IMR-90 (cell line): ENCODE data around the gene ARID3C. TPM values are rescaled to one million over a fixed set of nuclear protein-coding genes. Genes with fewer than 3 reads are reported as not detected.

ENCODE experiments used
- ATAC-seq: fragments of 200-7000 bp; cut with Tn5 transposase; 2 replicates; pipeline ENCODE4 v1.9.1; 2020; ENCODE audit warnings: low read depth, mild to moderate bottlenecking, moderate library complexity
- BruUV-seq: library from RNA; stranded (reverse); fragments of 400-500 nt; replicated peaks from 2 replicates; lab custom pipeline; 2021; lab: Mats Ljungman, UMichigan
- CTCF ChIA-PET: fragments of 300-600 bp; formaldehyde crosslinking; extraction: SDS; loops from one replicate; lab custom pipeline; 2021; ENCODE audit warnings: antibody characterized with exemption; lab: Yijun Ruan, JAX
- POLR2A ChIA-PET: fragments of 300-600 bp; sonication (Branson Sonifier 250); formaldehyde crosslinking; loops from one replicate; lab custom pipeline; 2022; ENCODE audit warnings: antibody characterized with exemption; ENCODE audit not compliant: unreplicated experiment; lab: Charles Lee
- DNase-seq: peaks from one replicate; pipeline ENCODE4 v3.0.0; 2013
- H2AFZ ChIP-seq: replicated peaks from 2 replicates; pipeline ENCODE3; 2013; ENCODE audit warnings: low read length, mild to moderate bottlenecking; ENCODE audit not compliant: poor library complexity
- H2AK5ac ChIP-seq: 2 replicates; pipeline ENCODE4 v1.6.1; 2013; ENCODE audit warnings: low read depth, low read length, inconsistent platforms
- H2AK9ac ChIP-seq: replicated peaks from 2 replicates; pipeline ENCODE3; 2013; ENCODE audit warnings: mild to moderate bottlenecking, low read depth, low read length, moderate library complexity; ENCODE audit not compliant: poor library complexity
- H2BK120ac ChIP-seq: 2 replicates; pipeline ENCODE4 v1.6.1; 2013; ENCODE audit warnings: low read depth, low read length, inconsistent platforms
- H2BK15ac ChIP-seq: 3 replicates; pipeline ENCODE4 v1.6.1; 2013; ENCODE audit warnings: low read depth, low read length, inconsistent platforms
- H2BK20ac ChIP-seq: 2 replicates; pipeline ENCODE4 v1.6.1; 2013; ENCODE audit warnings: low read depth, mild to moderate bottlenecking, inconsistent platforms, low read length, moderate library complexity
- H2BK5ac ChIP-seq: 2 replicates; pipeline ENCODE4 v1.6.1; 2013; ENCODE audit warnings: mild to moderate bottlenecking, low read depth, low read length, inconsistent platforms; ENCODE audit not compliant: poor library complexity, severe bottlenecking
- H3K14ac ChIP-seq: replicated peaks from 2 replicates; pipeline ENCODE4 v1.6.1; 2013; ENCODE audit warnings: low read depth, low read length, inconsistent platforms
- H3K18ac ChIP-seq: 2 replicates; pipeline ENCODE4 v1.6.1; 2013; ENCODE audit warnings: low read depth, low read length, control low read depth
- H3K23ac ChIP-seq: 2 replicates; pipeline ENCODE4 v1.6.1; 2013; ENCODE audit warnings: low read depth, low read length, inconsistent platforms
- H3K27ac ChIP-seq: 2 replicates; pipeline ENCODE4 v1.5.1; 2013; ENCODE audit warnings: mild to moderate bottlenecking, control low read depth, low read length; ENCODE audit not compliant: insufficient read depth
- H3K27me3 ChIP-seq: 2 replicates; pipeline ENCODE4 v1.6.1; 2013; ENCODE audit warnings: low read length; ENCODE audit not compliant: control insufficient read depth, insufficient read depth
- H3K36me3 ChIP-seq: 2 replicates; pipeline ENCODE4 v1.6.1; 2013; ENCODE audit warnings: low read length, mixed read lengths; ENCODE audit not compliant: control insufficient read depth, insufficient read depth
- H3K4ac ChIP-seq: 2 replicates; pipeline ENCODE4 v1.6.1; 2013; ENCODE audit warnings: low read depth, low read length, inconsistent platforms
- H3K4me1 ChIP-seq: 2 replicates; pipeline ENCODE4 v1.6.1; 2013; ENCODE audit warnings: low read length, mixed read lengths; ENCODE audit not compliant: control insufficient read depth, insufficient read depth
- H3K4me2 ChIP-seq: 2 replicates; pipeline ENCODE4 v1.6.1; 2013; ENCODE audit warnings: low read depth, mild to moderate bottlenecking, control low read depth, low read length, moderate library complexity
- H3K4me3 ChIP-seq: 2 replicates; pipeline ENCODE4 v1.5.1; 2013; ENCODE audit warnings: low read depth, mild to moderate bottlenecking, control low read depth, low read length, moderate library complexity; ENCODE audit not compliant: insufficient read depth
- H3K56ac ChIP-seq: 2 replicates; pipeline ENCODE4 v1.6.1; 2013; ENCODE audit warnings: low read length, inconsistent platforms; ENCODE audit not compliant: insufficient read depth; ENCODE audit errors: extremely low read depth
- H3K79me1 ChIP-seq, 2 experiments: 2 replicates each; pipeline ENCODE4 v1.6.1; 2013; ENCODE audit warnings: low read length in 2 of 2, inconsistent platforms in 1 of 2, low read depth in 1 of 2
- H3K9ac ChIP-seq: 2 replicates; pipeline ENCODE4 v1.6.1; 2013; ENCODE audit warnings: low read depth, low read length, control low read depth
- H3K9me1 ChIP-seq: 2 replicates; pipeline ENCODE4 v1.6.1; 2013; ENCODE audit warnings: low read length, inconsistent platforms; ENCODE audit not compliant: insufficient read depth
- H3K9me3 ChIP-seq: 2 replicates; pipeline ENCODE4 v1.6.1; 2013; ENCODE audit warnings: low read length; ENCODE audit not compliant: control insufficient read depth, insufficient read depth
- H4K20me1 ChIP-seq: 2 replicates; pipeline ENCODE4 v1.6.1; 2013; ENCODE audit warnings: low read length, inconsistent platforms; ENCODE audit not compliant: insufficient read depth
- H4K5ac ChIP-seq: 2 replicates; pipeline ENCODE4 v1.6.1; 2013; ENCODE audit warnings: mild to moderate bottlenecking, low read depth, low read length, control low read depth
- H4K8ac ChIP-seq, 2 experiments: 2 replicates each; pipeline ENCODE4 v1.6.1; 2013; ENCODE audit warnings: low read depth in 2 of 2, low read length in 2 of 2, control low read depth in 1 of 2, inconsistent platforms in 1 of 2
- H4K91ac ChIP-seq: 2 replicates; pipeline ENCODE4 v1.6.1; 2013; ENCODE audit warnings: low read depth, low read length, inconsistent platforms; ENCODE audit not compliant: insufficient read depth
- BHLHE40 ChIP-seq: fragments of 150-350 bp; IDR thresholded peaks from 2 replicates; pipeline ENCODE4 v1.6.1; 2016; ENCODE audit warnings: mild to moderate bottlenecking, low read depth, low read length
- CEBPB ChIP-seq: IDR thresholded peaks from 2 replicates; pipeline ENCODE4 v1.6.1; 2012; ENCODE audit warnings: low read depth, low read length, improper control_type of control experiment
- CHD1 ChIP-seq: IDR thresholded peaks from 2 replicates; pipeline ENCODE4 v1.6.1; 2012; ENCODE audit warnings: low read depth, low read length, improper control_type of control experiment
- FOS ChIP-seq: fragments of 150-350 bp; IDR thresholded peaks from 2 replicates; pipeline ENCODE4 v1.6.1; 2016; ENCODE audit warnings: low read depth, low read length
- MAFK ChIP-seq: IDR thresholded peaks from 2 replicates; pipeline ENCODE4 v1.6.1; 2012; ENCODE audit warnings: low read depth, low read length, improper control_type of control experiment
- MAZ ChIP-seq: IDR thresholded peaks from 2 replicates; pipeline ENCODE4 v1.6.1; 2012; ENCODE audit warnings: low read depth, mild to moderate bottlenecking, low read length, improper control_type of control experiment, moderate library complexity, borderline replicate concordance
- MXI1 ChIP-seq: IDR thresholded peaks from 2 replicates; pipeline ENCODE4 v1.6.1; 2012; ENCODE audit warnings: low read depth, mild to moderate bottlenecking, low read length, moderate library complexity, borderline replicate concordance
- NFE2L2 ChIP-seq: fragments of 150-350 bp; IDR thresholded peaks from 2 replicates; pipeline ENCODE4 v1.6.1; 2016; ENCODE audit warnings: low read depth, mild to moderate bottlenecking, low read length
- POLR2A ChIP-seq: IDR thresholded peaks from 2 replicates; pipeline ENCODE4 v1.6.1; 2012; ENCODE audit warnings: mild to moderate bottlenecking, low read depth, low read length
- RAD21 ChIP-seq: IDR thresholded peaks from 2 replicates; pipeline ENCODE4 v1.6.1; 2012; ENCODE audit warnings: low read length, improper control_type of control experiment
- RCOR1 ChIP-seq: IDR thresholded peaks from 2 replicates; pipeline ENCODE4 v1.6.1; 2012; ENCODE audit warnings: mild to moderate bottlenecking, low read length, improper control_type of control experiment; ENCODE audit not compliant: insufficient replicate concordance
- RFX5 ChIP-seq: IDR thresholded peaks from 2 replicates; pipeline ENCODE4 v1.8.0; 2012; ENCODE audit warnings: low read depth, mild to moderate bottlenecking, low read length, moderate library complexity
- SMC3 ChIP-seq: fragments of 150-350 bp; IDR thresholded peaks from 2 replicates; pipeline ENCODE4 v1.6.1; 2016; ENCODE audit warnings: low read depth, mild to moderate bottlenecking, antibody characterized with exemption, low read length, moderate library complexity
- WGBS, 2 experiments: methylation state at CpG; one replicate each; pipeline versions ENCODE4 v1.1.5 to v1.1.7; 2013; ENCODE audit warnings: missing lambda C conversion rate in 2 of 2; ENCODE audit not compliant: insufficient read length in 1 of 2; ENCODE audit errors: extremely low coverage in 2 of 2; 5-methylcytosine and 5-hydroxymethylcytosine counted together
- dilution Hi-C: fragments of 300-500 bp; cut with HindIII; formaldehyde crosslinking; loops from one replicate; pipeline ENCODE4 v1.14.3; 2018; ENCODE audit warnings: low sequenced_read_pairs; ENCODE audit not compliant: unreplicated experiment
- in situ Hi-C: fragments of 300-500 bp; cut with MboI; formaldehyde crosslinking; loops from 3 replicates; pipeline ENCODE4 v1.14.3; 2019; ENCODE audit warnings: low sequenced_read_pairs, inconsistent platforms, mixed read lengths
- intact Hi-C: fragments of 100-400 bp; cut with micrococcal nuclease; formaldehyde crosslinking; loops from 2 replicates; pipeline ENCODE4 v1.10.0; 2022
- polyA plus RNA-seq, 3 experiments: library from polyadenylated mRNA; depleted of rRNA; stranded (reverse); fragments of >200 nt; gene quantifications; 2 replicates each; pipeline ENCODE4 v1.2.3, GENCODE V29; 2012; ENCODE audit warnings: low replicate concordance in 1 of 3
- total RNA-seq: library from RNA; depleted of rRNA; stranded (reverse); fragments of >200 nt; gene quantifications from 2 replicates; pipeline ENCODE4 v1.2.3, GENCODE V29; 2012
- TF ChIP-seq, protein P1 (sequence below): fragments of 150-350 bp; IDR thresholded peaks from 2 replicates; pipeline ENCODE4 v1.6.1; 2017; ENCODE audit warnings: mild to moderate bottlenecking, antibody characterized with exemption, low read length, low read depth
- TF ChIP-seq, protein P2 (sequence below): fragments of 150-350 bp; IDR thresholded peaks from 2 replicates; pipeline ENCODE4 v1.6.1; 2016; ENCODE audit warnings: low read depth, mild to moderate bottlenecking, low read length, moderate library complexity, borderline replicate concordance

The ARID3C gene
- total and polyA plus RNA-seq, 2 of the 4 experiments (the other 2 are of a cell fraction) = 0.07 TPM; not detected in 1

DNA sequence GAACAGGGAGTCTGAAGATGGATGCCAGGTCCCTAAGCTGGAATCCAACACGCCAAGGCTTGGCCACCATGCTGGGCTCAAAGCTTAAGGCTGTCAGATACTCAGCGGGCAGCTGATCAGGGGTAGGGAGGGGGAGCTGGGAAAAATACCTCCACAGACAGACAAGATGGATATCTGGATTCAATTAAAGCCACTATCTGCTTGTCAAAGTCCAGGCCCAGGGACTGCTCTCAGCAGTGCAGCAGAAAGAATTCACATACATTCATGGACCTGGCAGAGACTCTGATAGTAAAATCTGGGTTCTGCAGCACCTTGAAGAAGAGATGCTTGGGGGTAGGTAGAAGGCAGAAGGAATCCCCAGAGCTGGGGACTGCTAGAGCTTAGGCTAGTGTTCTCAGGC, 13.7 kb downstream of the ARID3C start:
- in situ Hi-C loops (no loop called here), intact Hi-C loops (no loop called here), dilution Hi-C loops (no loop called here)
- no peak overlapping the region for H3K9ac ChIP-seq
- H4K91ac ChIP-seq = no peak overlapping the region
- no peak overlapping the region for H2BK15ac ChIP-seq
- H2AK5ac ChIP-seq = no peak overlapping the region
- no peak overlapping the region for H3K18ac ChIP-seq
- no peak overlapping the region for H3K4me2 ChIP-seq
- H2BK120ac ChIP-seq = no peak overlapping the region
- POLR2A ChIA-PET = no interaction called here
- no peak overlapping the region for H3K14ac ChIP-seq
- no peak overlapping the region for H2AK9ac ChIP-seq
- no peak overlapping the region for H3K4me3 ChIP-seq
- no peak overlapping the region for H3K4ac ChIP-seq
- no peak overlapping the region for H4K5ac ChIP-seq
- H4K8ac ChIP-seq = no peak overlapping the region
- H4K20me1 ChIP-seq = no peaks in the 10 kb centered on the region
- BruUV-seq = no TSS peak
- no peak overlapping the region for H3K27ac ChIP-seq
- H3K56ac ChIP-seq = no peak overlapping the region
- peaks cover 10% of the 10 kb centered on the region for H3K4me1 ChIP-seq
- ATAC-seq = no peak
- no CpG with 5 or more reads among the region's 2 CpGs for WGBS, 2 experiments
- no peak overlapping the region for H2BK20ac ChIP-seq
- no peak overlapping the region for H2AFZ ChIP-seq
- H3K79me1 ChIP-seq = peaks cover 16 to 32% of the 10 kb centered on the region in 2 experiments
- no peak for TF ChIP-seq RAD21
- no peak for TF ChIP-seq FOS
- TF ChIP-seq CEBPB = no peak
- no peak for TF ChIP-seq MXI1
- TF ChIP-seq, protein P1, sequence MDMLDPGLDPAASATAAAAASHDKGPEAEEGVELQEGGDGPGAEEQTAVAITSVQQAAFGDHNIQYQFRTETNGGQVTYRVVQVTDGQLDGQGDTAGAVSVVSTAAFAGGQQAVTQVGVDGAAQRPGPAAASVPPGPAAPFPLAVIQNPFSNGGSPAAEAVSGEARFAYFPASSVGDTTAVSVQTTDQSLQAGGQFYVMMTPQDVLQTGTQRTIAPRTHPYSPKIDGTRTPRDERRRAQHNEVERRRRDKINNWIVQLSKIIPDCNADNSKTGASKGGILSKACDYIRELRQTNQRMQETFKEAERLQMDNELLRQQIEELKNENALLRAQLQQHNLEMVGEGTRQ = no peak
- TF ChIP-seq BHLHE40 = no peak
- no peak for TF ChIP-seq POLR2A
- TF ChIP-seq RFX5 = no peak
- TF ChIP-seq NFE2L2 = no peak
- TF ChIP-seq SMC3 = no peak
- TF ChIP-seq, protein P2, sequence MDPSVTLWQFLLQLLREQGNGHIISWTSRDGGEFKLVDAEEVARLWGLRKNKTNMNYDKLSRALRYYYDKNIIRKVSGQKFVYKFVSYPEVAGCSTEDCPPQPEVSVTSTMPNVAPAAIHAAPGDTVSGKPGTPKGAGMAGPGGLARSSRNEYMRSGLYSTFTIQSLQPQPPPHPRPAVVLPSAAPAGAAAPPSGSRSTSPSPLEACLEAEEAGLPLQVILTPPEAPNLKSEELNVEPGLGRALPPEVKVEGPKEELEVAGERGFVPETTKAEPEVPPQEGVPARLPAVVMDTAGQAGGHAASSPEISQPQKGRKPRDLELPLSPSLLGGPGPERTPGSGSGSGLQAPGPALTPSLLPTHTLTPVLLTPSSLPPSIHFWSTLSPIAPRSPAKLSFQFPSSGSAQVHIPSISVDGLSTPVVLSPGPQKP = no peak
- TF ChIP-seq MAFK = no peak
- no peak for TF ChIP-seq MAZ
- no peak for TF ChIP-seq CHD1
- no peak for TF ChIP-seq RCOR1
- CTCF ChIA-PET = no interaction called here
- DNase-seq = no peak
- H3K23ac ChIP-seq = no peak overlapping the region
- H3K9me1 ChIP-seq = peaks cover 18% of the 10 kb centered on the region
- no peaks in the 10 kb centered on the region for H3K27me3 ChIP-seq
- no peak overlapping the region for H2BK5ac ChIP-seq
- peaks cover 25% of the 10 kb centered on the region for H3K36me3 ChIP-seq
- no peaks in the 10 kb centered on the region for H3K9me3 ChIP-seq
